ENCODE data around the gene UBALD1. TPM values are rescaled to one million over a fixed set of nuclear protein-coding genes. Genes with fewer than 3 reads are reported as not detected.

The UBALD1 gene
- total RNA-seq, 2 donors from 2014 or later: 46.8 to 49.6 TPM

DNA sequence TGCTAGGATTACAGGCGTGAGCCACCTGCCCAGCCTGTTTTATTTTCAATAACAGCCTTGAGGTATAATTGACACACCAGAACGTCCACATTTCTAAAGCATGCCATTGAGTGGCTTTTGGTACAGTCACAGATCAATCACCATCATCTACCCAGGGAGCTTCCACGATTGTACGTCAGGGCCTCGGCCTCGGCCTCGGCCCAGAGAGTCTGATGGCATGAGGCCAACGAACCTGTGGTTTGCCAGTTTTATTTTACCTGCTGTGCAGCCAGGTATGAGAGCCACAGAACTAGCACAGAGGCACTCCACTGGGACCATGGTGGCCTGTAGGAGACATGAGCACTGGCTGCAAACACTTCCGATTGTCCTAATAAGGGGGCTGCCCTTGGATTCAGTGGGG lies 8.3 kb downstream of the UBALD1 start:
- no peak for DNase-seq
- Mint-ChIP-seq H3K27ac (no peak overlapping the region), H3K4me3 (no peak overlapping the region), H3K36me3 (ENCODE audit: low read depth) (peaks cover 7% of the 10 kb centered on the region), H3K27me3 (ENCODE audit: insufficient read depth) (no peaks in the 10 kb centered on the region), H3K4me1 (no peaks in the 10 kb centered on the region), H3K9me3 (no peaks in the 10 kb centered on the region)
- TF ChIP-seq, protein P1, sequence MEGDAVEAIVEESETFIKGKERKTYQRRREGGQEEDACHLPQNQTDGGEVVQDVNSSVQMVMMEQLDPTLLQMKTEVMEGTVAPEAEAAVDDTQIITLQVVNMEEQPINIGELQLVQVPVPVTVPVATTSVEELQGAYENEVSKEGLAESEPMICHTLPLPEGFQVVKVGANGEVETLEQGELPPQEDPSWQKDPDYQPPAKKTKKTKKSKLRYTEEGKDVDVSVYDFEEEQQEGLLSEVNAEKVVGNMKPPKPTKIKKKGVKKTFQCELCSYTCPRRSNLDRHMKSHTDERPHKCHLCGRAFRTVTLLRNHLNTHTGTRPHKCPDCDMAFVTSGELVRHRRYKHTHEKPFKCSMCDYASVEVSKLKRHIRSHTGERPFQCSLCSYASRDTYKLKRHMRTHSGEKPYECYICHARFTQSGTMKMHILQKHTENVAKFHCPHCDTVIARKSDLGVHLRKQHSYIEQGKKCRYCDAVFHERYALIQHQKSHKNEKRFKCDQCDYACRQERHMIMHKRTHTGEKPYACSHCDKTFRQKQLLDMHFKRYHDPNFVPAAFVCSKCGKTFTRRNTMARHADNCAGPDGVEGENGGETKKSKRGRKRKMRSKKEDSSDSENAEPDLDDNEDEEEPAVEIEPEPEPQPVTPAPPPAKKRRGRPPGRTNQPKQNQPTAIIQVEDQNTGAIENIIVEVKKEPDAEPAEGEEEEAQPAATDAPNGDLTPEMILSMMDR (conservative IDR thresholded peaks at IDR 0.05): no peak
- no peaks in the 10 kb centered on the region for H3K27me3 ChIP-seq (ENCODE audit: control insufficient read depth, insufficient read depth, low read length, poor library complexity, severe bottlenecking)
- no peak overlapping the region for H3K27ac ChIP-seq (ENCODE audit: low read depth, low read length)
- no peaks in the 10 kb centered on the region for H3K4me1 ChIP-seq (ENCODE audit: control insufficient read depth, insufficient read depth, low read length)
- WGBS, 2 experiments (ENCODE audit: insufficient coverage in 1 of 2, insufficient read length in 1 of 2): 94 to 97% methylated on average over 8 to 9 of the region's 9 CpGs
- no peak overlapping the region for H3K9ac ChIP-seq (ENCODE audit: extremely low read depth, low read length, poor library complexity, severe bottlenecking)
- no peak overlapping the region for H3K4me3 ChIP-seq (ENCODE audit: low read length)
- H3K36me3 ChIP-seq (ENCODE audit: control insufficient read depth, insufficient read depth, low read length): peaks cover 8% of the 10 kb centered on the region
- H3K9me3 ChIP-seq (ENCODE audit: control insufficient read depth, low read length): no peaks in the 10 kb centered on the region

GRCh38 chr16:4604401-4604800 lies 10.3 kb downstream of the UBALD1 start:
- Histone ChIP-seq H3K4me1 (ENCODE audit: control insufficient read depth, insufficient read depth, low read length) (no peaks in the 10 kb centered on the region), H3K27me3 (ENCODE audit: control insufficient read depth, insufficient read depth, low read length, poor library complexity, severe bottlenecking) (no peaks in the 10 kb centered on the region), H3K36me3 (ENCODE audit: control insufficient read depth, insufficient read depth, low read length) (peaks cover 8% of the 10 kb centered on the region), H3K9me3 (ENCODE audit: control insufficient read depth, low read length) (no peaks in the 10 kb centered on the region), H3K27ac (ENCODE audit: low read depth, low read length) (no peak overlapping the region), H3K4me3 (ENCODE audit: low read length) (no peak overlapping the region), H3K9ac (ENCODE audit: extremely low read depth, low read length, poor library complexity, severe bottlenecking) (no peak overlapping the region)
- Mint-ChIP-seq H3K9me3 (no peaks in the 10 kb centered on the region), H3K36me3 (ENCODE audit: low read depth) (peaks cover 7% of the 10 kb centered on the region), H3K27ac (no peak overlapping the region), H3K4me3 (no peak overlapping the region), H3K4me1 (no peaks in the 10 kb centered on the region), H3K27me3 (ENCODE audit: insufficient read depth) (no peaks in the 10 kb centered on the region)
- WGBS, 2 experiments (ENCODE audit: insufficient coverage in 1 of 2, insufficient read length in 1 of 2): 87 to 89% methylated on average over 13 to 15 of the region's 15 CpGs
- TF ChIP-seq, protein P1 (conservative IDR thresholded peaks at IDR 0.05): no peak
- DNase-seq: peak; percentile 53

GRCh38 chr16:4603624-4604170 lies 11.0 kb downstream of the UBALD1 start:
- Mint-ChIP-seq H3K27ac (no peak overlapping the region), H3K27me3 (ENCODE audit: insufficient read depth) (no peaks in the 10 kb centered on the region), H3K9me3 (no peaks in the 10 kb centered on the region), H3K36me3 (ENCODE audit: low read depth) (peaks cover 7% of the 10 kb centered on the region), H3K4me1 (no peaks in the 10 kb centered on the region), H3K4me3 (no peak overlapping the region)
- TF ChIP-seq, protein P1 (conservative IDR thresholded peaks at IDR 0.05): no peak
- peaks cover 8% of the 10 kb centered on the region for H3K36me3 ChIP-seq (ENCODE audit: control insufficient read depth, insufficient read depth, low read length)
- WGBS, 2 experiments (ENCODE audit: insufficient coverage in 1 of 2, insufficient read length in 1 of 2): 90 to 93% methylated on average over 6 to 13 of the region's 13 CpGs
- peak; percentile 47 for DNase-seq
- no peaks in the 10 kb centered on the region for H3K9me3 ChIP-seq (ENCODE audit: control insufficient read depth, low read length)
- H3K4me3 ChIP-seq (ENCODE audit: low read length): no peak overlapping the region
- no peak overlapping the region for H3K9ac ChIP-seq (ENCODE audit: extremely low read depth, low read length, poor library complexity, severe bottlenecking)
- H3K27me3 ChIP-seq (ENCODE audit: control insufficient read depth, insufficient read depth, low read length, poor library complexity, severe bottlenecking): no peaks in the 10 kb centered on the region
- no peaks in the 10 kb centered on the region for H3K4me1 ChIP-seq (ENCODE audit: control insufficient read depth, insufficient read depth, low read length)
- H3K27ac ChIP-seq (ENCODE audit: low read depth, low read length): no peak overlapping the region

All from endodermal cell (in vitro differentiated cells).